A549 (cell line): ENCODE results near the gene LOC101059915.

Experiments
- EHMT2 ChIP-seq: fragments of 200-600 bp; sonication (generic); IDR thresholded peaks from 2 replicates; pipeline ENCODE4 v1.6.1; 2016; ENCODE audit warnings: antibody characterized with exemption, low read depth, mild to moderate bottlenecking, moderate library complexity
- TF ChIP-seq, protein P1 (sequence below): fragments of >200 bp; sonication (Bioruptor Twin); formaldehyde crosslinking; IDR thresholded peaks from 3 replicates; pipeline ENCODE4 v1.5.1; 2016
- TF ChIP-seq, protein P2 (sequence below): IDR thresholded peaks from 2 replicates; pipeline ENCODE4 v1.6.1; 2012

DNA sequence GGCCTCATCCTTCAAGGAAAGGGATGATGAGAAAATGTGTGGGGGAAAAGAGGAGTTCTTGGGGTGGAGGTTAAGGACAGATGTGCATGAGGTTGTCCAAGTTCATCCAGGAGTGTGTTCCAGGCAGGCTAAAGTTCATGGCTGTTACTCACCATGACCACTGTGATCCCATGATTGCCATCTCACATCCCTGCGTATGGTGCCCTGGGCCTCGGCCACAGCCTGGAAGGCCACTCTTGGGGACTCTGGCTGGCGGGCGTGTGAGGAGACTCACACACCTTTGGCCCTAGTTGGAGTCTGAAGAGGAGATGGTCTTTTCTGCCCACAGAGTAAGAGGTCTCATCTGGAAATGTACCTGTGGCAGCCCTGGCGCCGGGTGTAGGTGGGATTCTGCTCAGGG is 7.4 kb upstream of the LOC101059915 start:
- TF ChIP-seq, protein P1, sequence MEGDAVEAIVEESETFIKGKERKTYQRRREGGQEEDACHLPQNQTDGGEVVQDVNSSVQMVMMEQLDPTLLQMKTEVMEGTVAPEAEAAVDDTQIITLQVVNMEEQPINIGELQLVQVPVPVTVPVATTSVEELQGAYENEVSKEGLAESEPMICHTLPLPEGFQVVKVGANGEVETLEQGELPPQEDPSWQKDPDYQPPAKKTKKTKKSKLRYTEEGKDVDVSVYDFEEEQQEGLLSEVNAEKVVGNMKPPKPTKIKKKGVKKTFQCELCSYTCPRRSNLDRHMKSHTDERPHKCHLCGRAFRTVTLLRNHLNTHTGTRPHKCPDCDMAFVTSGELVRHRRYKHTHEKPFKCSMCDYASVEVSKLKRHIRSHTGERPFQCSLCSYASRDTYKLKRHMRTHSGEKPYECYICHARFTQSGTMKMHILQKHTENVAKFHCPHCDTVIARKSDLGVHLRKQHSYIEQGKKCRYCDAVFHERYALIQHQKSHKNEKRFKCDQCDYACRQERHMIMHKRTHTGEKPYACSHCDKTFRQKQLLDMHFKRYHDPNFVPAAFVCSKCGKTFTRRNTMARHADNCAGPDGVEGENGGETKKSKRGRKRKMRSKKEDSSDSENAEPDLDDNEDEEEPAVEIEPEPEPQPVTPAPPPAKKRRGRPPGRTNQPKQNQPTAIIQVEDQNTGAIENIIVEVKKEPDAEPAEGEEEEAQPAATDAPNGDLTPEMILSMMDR, result no peak
- TF ChIP-seq EHMT2, result no peak
- TF ChIP-seq, protein P2, sequence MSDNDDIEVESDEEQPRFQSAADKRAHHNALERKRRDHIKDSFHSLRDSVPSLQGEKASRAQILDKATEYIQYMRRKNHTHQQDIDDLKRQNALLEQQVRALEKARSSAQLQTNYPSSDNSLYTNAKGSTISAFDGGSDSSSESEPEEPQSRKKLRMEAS, result no peak
